Measurements from ENCODE around the gene EPS15.
A peak's percentile ranks its signal among the peaks of the same experiment; 100 is the strongest.
"Not testable (repeated sequence)": the region's sequence is repeated elsewhere in the genome, so short reads cannot be mapped to it uniquely, and the experiment has no call there.

Gene EPS15

GRCh38 chr1:51328926-51329325, 190.1 kb downstream of the EPS15 start:
- Histone ChIP-seq H3K4me2 (no peak overlapping the region), H4K20me1 (no peaks in the 10 kb centered on the region), H3K9me3 (replicated peaks in 1 of 11) (no peaks in the 10 kb centered on the region), H3K27ac (no peak overlapping the region), H3K4me1 (peaks cover 15 to 25% (median 20%) of the 10 kb centered on the region in 10 experiments), H3K36me3 (no peaks in the 10 kb centered on the region), H3K27me3 (peaks cover 25 to 49% (median 44%) of the 10 kb centered on the region in 11 experiments), H3K4me3 (no peak overlapping the region), H3K9ac (no peak overlapping the region)
- no peak for TF ChIP-seq Cebpa-rat (IDR thresholded peaks at IDR 0.05)

GRCh38 chr1:51328279-51328678, 190.8 kb downstream of the EPS15 start:
- Histone ChIP-seq H3K4me1 (peaks cover 15 to 27% (median 20%) of the 10 kb centered on the region in 10 experiments), H3K27me3 (peaks cover 25 to 49% (median 44%) of the 10 kb centered on the region in 11 experiments), H3K4me2 (no peak overlapping the region), H4K20me1 (no peaks in the 10 kb centered on the region), H3K4me3 (no peak overlapping the region), H3K9ac (no peak overlapping the region), H3K9me3 (replicated peaks in 1 of 11) (no peaks in the 10 kb centered on the region), H3K27ac (no peak overlapping the region), H3K36me3 (no peaks in the 10 kb centered on the region)
- TF ChIP-seq Cebpa-rat (IDR thresholded peaks at IDR 0.05), result no peak

- no peak overlapping the region for H3K9ac ChIP-seq
- H4K20me1 ChIP-seq, result no peaks in the 10 kb centered on the region
- H3K4me2 ChIP-seq, result no peak overlapping the region
- no peak overlapping the region for H3K27ac ChIP-seq
- no peak overlapping the region for H3K4me3 ChIP-seq
- H3K36me3 ChIP-seq, result no peaks in the 10 kb centered on the region
- H3K4me1 ChIP-seq, result peaks cover 15 to 27% (median 20%) of the 10 kb centered on the region in 10 experiments
- TF ChIP-seq Cebpa-rat (IDR thresholded peaks at IDR 0.05), result no peak
- H3K27me3 ChIP-seq, result peaks cover 25 to 47% (median 44%) of the 10 kb centered on the region in 11 experiments
- H3K9me3 ChIP-seq (replicated peaks in 1 of 11), result no peaks in the 10 kb centered on the region
Measured at GRCh38 chr1:51327386-51327785, 191.7 kb downstream of the EPS15 start.

GRCh38 chr1:51326839-51327238, 192.2 kb downstream of the EPS15 start:
- Histone ChIP-seq H4K20me1 (no peaks in the 10 kb centered on the region), H3K4me2 (no peak overlapping the region), H3K9me3 (replicated peaks in 1 of 11) (no peaks in the 10 kb centered on the region), H3K9ac (no peak overlapping the region), H3K4me1 (peaks cover 14 to 25% (median 17%) of the 10 kb centered on the region in 10 experiments), H3K27me3 (peaks cover 25 to 41% (median 39%) of the 10 kb centered on the region in 11 experiments), H3K27ac (no peak overlapping the region), H3K4me3 (no peak overlapping the region), H3K36me3 (no peaks in the 10 kb centered on the region)
- no peak for TF ChIP-seq Cebpa-rat (IDR thresholded peaks at IDR 0.05)

- TF ChIP-seq Cebpa-rat (IDR thresholded peaks at IDR 0.05), result no peak
- Histone ChIP-seq H3K27me3 (peaks cover 23 to 34% (median 32%) of the 10 kb centered on the region in 11 experiments), H3K9ac (no peak overlapping the region), H4K20me1 (no peaks in the 10 kb centered on the region), H3K4me3 (no peak overlapping the region), H3K36me3 (no peaks in the 10 kb centered on the region), H3K4me1 (peaks cover 7 to 18% (median 12%) of the 10 kb centered on the region in 10 experiments), H3K9me3 (replicated peaks in 1 of 11) (no peaks in the 10 kb centered on the region), H3K27ac (no peak overlapping the region), H3K4me2 (no peak overlapping the region)
Measured at GRCh38 chr1:51325878-51326755, 192.9 kb downstream of the EPS15 start.

- no peak overlapping the region for H3K9ac ChIP-seq
- H3K4me1 ChIP-seq, result peaks cover 0 to 11% (median 4%) of the 10 kb centered on the region in 10 experiments; a peak in 12 of 20 replicates
- no peak overlapping the region for H3K4me2 ChIP-seq
- H3K27me3 ChIP-seq, result peaks cover 16 to 27% (median 25%) of the 10 kb centered on the region in 11 experiments
- TF ChIP-seq Cebpa-rat (IDR thresholded peaks at IDR 0.05), result no peak
- no peaks in the 10 kb centered on the region for H4K20me1 ChIP-seq
- H3K36me3 ChIP-seq, result no peaks in the 10 kb centered on the region
- H3K27ac ChIP-seq, result no peak overlapping the region
- H3K4me3 ChIP-seq, result no peak overlapping the region
- no peaks in the 10 kb centered on the region for H3K9me3 ChIP-seq (replicated peaks in 1 of 11)
Measured at GRCh38 chr1:51325391-51325790, 193.7 kb downstream of the EPS15 start.

GRCh38 chr1:51325011-51325385, 194.1 kb downstream of the EPS15 start:
- H3K9me3 ChIP-seq (replicated peaks in 1 of 11); H3K4me1 ChIP-seq; H3K27ac ChIP-seq; H3K4me3 ChIP-seq; H3K36me3 ChIP-seq; H4K20me1 ChIP-seq; H3K4me2 ChIP-seq; H3K9ac ChIP-seq: not testable (repeated sequence)
- peaks cover 12 to 23% (median 21%) of the 10 kb centered on the region in 11 experiments for H3K27me3 ChIP-seq

GRCh38 chr1:51324251-51325010, 194.6 kb downstream of the EPS15 start:
- Histone ChIP-seq H3K27me3 (peaks cover 6 to 17% (median 15%) of the 10 kb centered on the region in 11 experiments), H4K20me1 (no peaks in the 10 kb centered on the region), H3K4me1 (peaks cover 0 to 9% (median 3%) of the 10 kb centered on the region in 10 experiments; a peak in 5 of 20 replicates), H3K9me3 (replicated peaks in 1 of 11) (no peaks in the 10 kb centered on the region), H3K27ac (no peak overlapping the region), H3K9ac (no peak overlapping the region), H3K36me3 (no peaks in the 10 kb centered on the region), H3K4me2 (peak overlapping the region in 3 of 11 experiments; percentile 0 to 37 (median 4); a peak in 4 of 22 replicates), H3K4me3 (no peak overlapping the region)
- TF ChIP-seq Cebpa-rat (IDR thresholded peaks at IDR 0.05), result no peak

GRCh38 chr1:51323778-51324177, 195.3 kb downstream of the EPS15 start:
- TF ChIP-seq Cebpa-rat (IDR thresholded peaks at IDR 0.05), result no peak
- Histone ChIP-seq H3K27me3 (peaks cover 0 to 11% (median 9%) of the 10 kb centered on the region in 11 experiments; a peak in 18 of 22 replicates), H3K9ac (no peak overlapping the region), H3K9me3 (replicated peaks in 1 of 11) (no peaks in the 10 kb centered on the region), H3K4me1 (peaks cover 0 to 9% (median 3%) of the 10 kb centered on the region in 10 experiments; a peak in 5 of 20 replicates), H4K20me1 (no peaks in the 10 kb centered on the region), H3K36me3 (no peaks in the 10 kb centered on the region), H3K4me3 (no peak overlapping the region), H3K4me2 (peak overlapping the region in 3 of 11 experiments; percentile 0 to 37 (median 4); a peak in 3 of 22 replicates), H3K27ac (no peak overlapping the region)

Data from BLaER1 treated with 17β-estradiol and CSF1 and Interleukin-3, amounts not matched to agents 10 nM and 100 nM (cell line).